Measurements from ENCODE around the gene EIF4EBP3. TPM values are rescaled to one million over a fixed set of nuclear protein-coding genes. Genes with fewer than 3 reads are reported as not detected.

EIF4EBP3 gene
- total RNA-seq, 1 experiment from 2014 or later, result 7.7 TPM

DNA sequence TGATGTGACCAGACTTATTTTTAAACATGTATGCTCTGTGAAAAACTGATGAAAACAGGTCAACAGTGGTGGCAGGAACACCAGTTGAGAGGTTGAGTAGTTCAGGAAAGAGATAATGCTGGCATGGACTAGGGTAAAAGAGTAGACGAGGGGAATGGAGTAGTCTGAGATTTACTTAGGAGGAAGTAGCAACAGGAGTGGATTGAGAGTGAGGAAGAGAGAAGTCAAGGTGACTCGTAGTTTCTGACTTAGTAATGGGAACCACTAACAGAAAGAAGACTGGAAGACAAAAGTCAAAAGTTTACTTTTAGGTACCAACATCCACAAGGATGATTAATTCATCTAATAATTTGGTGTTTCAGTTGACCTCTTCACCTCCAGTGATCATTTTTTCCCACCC, 6.2 kb downstream of the EIF4EBP3 start:
- no peak overlapping the region for H2AFZ ChIP-seq (ENCODE audit: low read length)
- no peak overlapping the region for H3K27ac ChIP-seq (ENCODE audit: insufficient read length, low read depth, low read length)
- H3K14ac ChIP-seq (ENCODE audit: insufficient read depth, low read length), result no peak overlapping the region
- H3K27ac Mint-ChIP-seq, result 0 out of 7 replicates have a peak overlapping the region, but pooled peaks of 1 of the 3 experiments have one; percentile 15
- no peaks in the 10 kb centered on the region for H3K27me3 ChIP-seq (ENCODE audit: insufficient read depth, low read length)
- H2AK5ac ChIP-seq (ENCODE audit: insufficient read length, low read length), result no peak overlapping the region
- H3K4me3 Mint-ChIP-seq, result no peak overlapping the region
- H4K5ac ChIP-seq (ENCODE audit: insufficient read length, low read depth, low read length), result no peak overlapping the region
- 100% methylated on average over 1 of the region's 2 CpGs for WGBS (ENCODE audit: extremely low coverage, insufficient read length, low lambda C conversion rate)
- H3K18ac ChIP-seq (ENCODE audit: insufficient read length, low read depth, low read length), result no peak overlapping the region
- no peak overlapping the region for H3T11ph ChIP-seq (ENCODE audit: low read length)
- no peak overlapping the region for H3K4me2 ChIP-seq (ENCODE audit: insufficient read depth, insufficient read length, low read length)
- H3K9ac ChIP-seq (ENCODE audit: extremely low read depth, insufficient read length, low read length), result no peak overlapping the region
- H2BK15ac ChIP-seq (ENCODE audit: low read depth, low read length), result no peak overlapping the region
- H3K79me1 ChIP-seq (ENCODE audit: insufficient read depth, low read depth, low read length, poor library complexity, severe bottlenecking), result peaks cover 3% of the 10 kb centered on the region
- no peak overlapping the region for H4K91ac ChIP-seq (ENCODE audit: insufficient read length, low read depth, low read length)
- no peak overlapping the region for H2BK120ac ChIP-seq (ENCODE audit: low read depth, low read length, poor library complexity, severe bottlenecking)
- no peak for DNase-seq
- no peak overlapping the region for H3K4ac ChIP-seq (ENCODE audit: low read depth, low read length)
- TF ChIP-seq, protein P1, sequence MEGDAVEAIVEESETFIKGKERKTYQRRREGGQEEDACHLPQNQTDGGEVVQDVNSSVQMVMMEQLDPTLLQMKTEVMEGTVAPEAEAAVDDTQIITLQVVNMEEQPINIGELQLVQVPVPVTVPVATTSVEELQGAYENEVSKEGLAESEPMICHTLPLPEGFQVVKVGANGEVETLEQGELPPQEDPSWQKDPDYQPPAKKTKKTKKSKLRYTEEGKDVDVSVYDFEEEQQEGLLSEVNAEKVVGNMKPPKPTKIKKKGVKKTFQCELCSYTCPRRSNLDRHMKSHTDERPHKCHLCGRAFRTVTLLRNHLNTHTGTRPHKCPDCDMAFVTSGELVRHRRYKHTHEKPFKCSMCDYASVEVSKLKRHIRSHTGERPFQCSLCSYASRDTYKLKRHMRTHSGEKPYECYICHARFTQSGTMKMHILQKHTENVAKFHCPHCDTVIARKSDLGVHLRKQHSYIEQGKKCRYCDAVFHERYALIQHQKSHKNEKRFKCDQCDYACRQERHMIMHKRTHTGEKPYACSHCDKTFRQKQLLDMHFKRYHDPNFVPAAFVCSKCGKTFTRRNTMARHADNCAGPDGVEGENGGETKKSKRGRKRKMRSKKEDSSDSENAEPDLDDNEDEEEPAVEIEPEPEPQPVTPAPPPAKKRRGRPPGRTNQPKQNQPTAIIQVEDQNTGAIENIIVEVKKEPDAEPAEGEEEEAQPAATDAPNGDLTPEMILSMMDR (conservative IDR thresholded peaks at IDR 0.05), result no peak
- no peaks in the 10 kb centered on the region for H3K27me3 Mint-ChIP-seq (ENCODE audit: low read depth)
- no peaks in the 10 kb centered on the region for H3K9me3 ChIP-seq (ENCODE audit: control insufficient read depth, low read depth, low read length)
- no peak overlapping the region for H3K23ac ChIP-seq (ENCODE audit: insufficient read length, low read depth, low read length)
- H3K4me1 Mint-ChIP-seq, result peaks cover 30 to 32% of the 10 kb centered on the region in 2 experiments
- no peak overlapping the region for H4K8ac ChIP-seq (replicated peaks; ENCODE audit: insufficient read length, low read depth, low read length)
- no peaks in the 10 kb centered on the region for H3K9me3 Mint-ChIP-seq
- H3K36me3 Mint-ChIP-seq (ENCODE audit: insufficient read depth in 1 of 3, low read depth in 3 of 3), result peaks cover 16 to 60% (median 47%) of the 10 kb centered on the region in 3 experiments
- no peaks in the 10 kb centered on the region for H3K23me2 ChIP-seq (ENCODE audit: insufficient read length, low read depth, low read length, poor library complexity, severe bottlenecking)
- H3K79me2 ChIP-seq (ENCODE audit: insufficient read depth, low read length), result peaks cover 6% of the 10 kb centered on the region
- H2BK12ac ChIP-seq (ENCODE audit: insufficient read length, low read depth, low read length), result no peak overlapping the region
- no peak overlapping the region for H3K56ac ChIP-seq (ENCODE audit: insufficient read length, low read depth, low read length)
- H4K20me1 ChIP-seq (ENCODE audit: control insufficient read depth, insufficient read depth, insufficient read length), result no peaks in the 10 kb centered on the region
- H2BK5ac ChIP-seq (ENCODE audit: insufficient read length, low read length), result no peak overlapping the region
- 0 out of 2 replicates have a peak, but pooled peaks cover 6% of the 10 kb centered on the region for H3K4me1 ChIP-seq (ENCODE audit: insufficient read depth, low read length)
- H2BK20ac ChIP-seq (ENCODE audit: low read depth, low read length, poor library complexity, severe bottlenecking), result no peak overlapping the region
